K562 (cell line): ENCODE data around the gene RAI1. TPM values are rescaled to one million over a fixed set of nuclear protein-coding genes. Genes with fewer than 3 reads are reported as not detected.

Source experiments
- ATF1 ChIP-seq, 2 experiments: fragments of 450-650 bp in 1 of 2; IDR thresholded peaks; 2 replicates each; pipeline ENCODE4 v1.6.1; 2016; ENCODE audit warnings: missing compliant biosample characterization in 1 of 2, missing genetic modification characterization in 1 of 2
- BACH1 ChIP-seq: fragments of 200-800 bp; sonication (Bioruptor generic); IDR thresholded peaks from 2 replicates; pipeline ENCODE4 v1.6.1; 2016; ENCODE audit warnings: missing genetic modification characterization, missing compliant biosample characterization
- BRD4 ChIP-seq: fragments of 200-600 bp; sonication (generic); IDR thresholded peaks from 2 replicates; pipeline ENCODE4 v1.6.1; 2017; ENCODE audit warnings: inconsistent platforms
- ERF ChIP-seq: fragments of 450-650 bp; formaldehyde crosslinking; IDR thresholded peaks from 2 replicates; pipeline ENCODE4 v1.4.0; 2020; ENCODE audit warnings: mild to moderate bottlenecking, mixed read lengths
- FOXK1 ChIP-seq: sonication (generic); formaldehyde crosslinking; IDR thresholded peaks from 2 replicates; pipeline ENCODE4 v1.8.0; 2022; ENCODE audit warnings: missing genetic modification reagents, mild to moderate bottlenecking, borderline replicate concordance
- FOXP4 ChIP-seq: sonication (generic); formaldehyde crosslinking; IDR thresholded peaks from 2 replicates; pipeline ENCODE4 v1.8.0; 2022; ENCODE audit warnings: mild to moderate bottlenecking, missing genetic modification reagents, borderline replicate concordance
- GTF2E2 ChIP-seq: fragments of 200-800 bp; sonication (Bioruptor generic); IDR thresholded peaks from 2 replicates; pipeline ENCODE4 v1.6.1; 2016; ENCODE audit warnings: missing genetic modification characterization, missing compliant biosample characterization
- HDAC8 ChIP-seq: fragments of 450-650 bp; IDR thresholded peaks from 2 replicates; pipeline ENCODE4 v1.6.1; 2016; ENCODE audit warnings: mild to moderate bottlenecking, missing genetic modification characterization, moderate library complexity, missing compliant biosample characterization
- HIVEP1 ChIP-seq: fragments of 250-450 bp; sonication (Bioruptor Pico); IDR thresholded peaks from 2 replicates; pipeline ENCODE4 v1.4.0; 2020; ENCODE audit warnings: mild to moderate bottlenecking
- HNRNPL ChIP-seq: fragments of 200-400 bp; formaldehyde crosslinking; IDR thresholded peaks from 2 replicates; pipeline ENCODE4 v1.6.1; 2017; ENCODE audit warnings: low read depth, mild to moderate bottlenecking, low read length
- MEIS2 ChIP-seq: fragments of 450-650 bp; IDR thresholded peaks from 2 replicates; pipeline ENCODE4 v1.6.1; 2014; ENCODE audit warnings: mild to moderate bottlenecking; ENCODE audit not compliant: partially characterized antibody
- MLX ChIP-seq, 2 experiments: fragments of 450-650 bp in 1 of 2; sonication (generic) in 1 of 2; formaldehyde crosslinking; conservative IDR thresholded peaks; 2 replicates each; pipeline versions ENCODE4 v1.4.0 to v1.8.1; 2020 to 2022; ENCODE audit warnings: mild to moderate bottlenecking in 1 of 2, missing genetic modification reagents in 1 of 2
- NFRKB ChIP-seq: fragments of 450-650 bp; IDR thresholded peaks from 2 replicates; pipeline ENCODE4 v1.6.1; 2016; ENCODE audit warnings: low read depth
- ZBTB7A ChIP-seq: IDR thresholded peaks from 2 replicates; pipeline ENCODE4 v1.6.1; 2011; ENCODE audit warnings: low read depth, mild to moderate bottlenecking, low read length, moderate library complexity, borderline replicate concordance; ENCODE audit not compliant: control insufficient read depth
- ZNF282 ChIP-seq: sonication (generic); formaldehyde crosslinking; IDR thresholded peaks from 2 replicates; pipeline ENCODE4 v1.8.1; 2023; ENCODE audit warnings: missing genetic modification reagents
- ZNF583 ChIP-seq: fragments of 250-450 bp; sonication (Bioruptor Pico); IDR thresholded peaks from 2 replicates; pipeline ENCODE4 v1.4.0; 2020
- polyA plus RNA-seq, 8 experiments: library from polyadenylated mRNA; depleted of rRNA in 4 of 8; stranded (reverse) in 5 of 8; unstranded in 3 of 8; fragments of >200 nt; fragmentation: Nextera tagmentation in 2 of 8; fragmentation: Illumina TruSeq in 1 of 8; extraction: Ambion mirVana in 2 of 8; extraction: Trizol in 1 of 8; gene quantifications; 2 replicates each; pipeline versions ENCODE4 v1.2.1 to v1.2.3, GENCODE V29; 2011 to 2014; ENCODE audit warnings: inconsistent platforms in 1 of 8, missing spikeins in 1 of 8
- total RNA-seq, 7 experiments: library from RNA; depleted of rRNA in 6 of 7; stranded (reverse); fragments of >200 nt in 6 of 7; fragmentation: Illumina TruSeq in 2 of 7; extraction: Trizol in 2 of 7; gene quantifications; 2 replicates each; pipeline versions ENCODE4 v1.2.1 to v1.2.3, GENCODE V29; 2011 to 2021; ENCODE audit warnings: low replicate concordance in 1 of 7
- TF ChIP-seq, protein P1 (sequence below): fragments of 250-450 bp; sonication (Bioruptor Pico); IDR thresholded peaks from 2 replicates; pipeline ENCODE4 v1.8.0; 2021; ENCODE audit warnings: moderate library complexity, mild to moderate bottlenecking, inconsistent platforms
- TF ChIP-seq, protein P2 (sequence below), 3 experiments: fragments of 200-800 bp in 1 of 3; fragments of 250-450 bp in 1 of 3; fragments of 450-650 bp in 1 of 3; sonication (Bioruptor Pico) in 1 of 3; sonication (Bioruptor generic) in 1 of 3; formaldehyde crosslinking in 1 of 3; IDR thresholded peaks; 2 replicates each; pipeline versions ENCODE4 v1.6.1 to v1.8.0; 2016 to 2022; ENCODE audit warnings: mild to moderate bottlenecking in 2 of 3, missing genetic modification characterization in 2 of 3, missing compliant biosample characterization in 1 of 3, moderate library complexity in 1 of 3

RAI1 gene
- total and polyA plus RNA-seq, 9 of the 15 experiments (the other 6 are each of a cell fraction or from before 2014, with no cell fraction given), result 0.68 to 19.9 (median 5.5) TPM

DNA sequence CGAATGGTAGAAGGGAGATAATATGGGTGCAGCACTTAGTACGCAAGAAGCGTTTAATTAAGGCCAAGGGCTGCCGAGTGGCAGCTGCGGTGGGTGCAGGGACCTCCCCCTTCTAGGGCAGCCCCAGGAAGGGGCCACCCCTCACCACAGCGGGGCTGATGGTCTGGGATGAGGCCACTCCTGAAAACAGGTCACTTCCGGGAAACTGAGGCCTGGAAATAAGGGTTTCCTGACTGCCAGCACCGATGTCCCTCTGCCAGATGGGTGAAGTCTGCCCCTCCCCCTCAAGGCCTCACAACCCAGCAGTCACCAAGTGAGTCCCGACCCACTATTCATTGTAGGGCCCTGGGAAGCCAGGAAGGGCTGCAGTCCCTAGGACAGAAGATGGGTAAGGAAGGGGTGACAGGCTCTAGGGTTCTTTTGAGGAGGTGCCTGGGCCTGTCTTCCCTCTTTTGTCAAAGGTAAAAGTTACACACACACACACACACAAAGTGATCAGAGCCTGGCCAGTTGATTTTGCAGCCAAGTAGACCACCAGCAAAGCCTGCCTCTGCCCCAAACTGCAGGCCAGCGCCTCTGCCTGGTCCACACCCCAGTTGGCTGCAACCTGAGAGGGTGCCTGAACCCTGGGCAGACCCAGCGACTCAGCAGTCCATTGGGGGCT, 143.0 kb downstream of the RAI1 start (continued):
- TF ChIP-seq, protein P1, sequence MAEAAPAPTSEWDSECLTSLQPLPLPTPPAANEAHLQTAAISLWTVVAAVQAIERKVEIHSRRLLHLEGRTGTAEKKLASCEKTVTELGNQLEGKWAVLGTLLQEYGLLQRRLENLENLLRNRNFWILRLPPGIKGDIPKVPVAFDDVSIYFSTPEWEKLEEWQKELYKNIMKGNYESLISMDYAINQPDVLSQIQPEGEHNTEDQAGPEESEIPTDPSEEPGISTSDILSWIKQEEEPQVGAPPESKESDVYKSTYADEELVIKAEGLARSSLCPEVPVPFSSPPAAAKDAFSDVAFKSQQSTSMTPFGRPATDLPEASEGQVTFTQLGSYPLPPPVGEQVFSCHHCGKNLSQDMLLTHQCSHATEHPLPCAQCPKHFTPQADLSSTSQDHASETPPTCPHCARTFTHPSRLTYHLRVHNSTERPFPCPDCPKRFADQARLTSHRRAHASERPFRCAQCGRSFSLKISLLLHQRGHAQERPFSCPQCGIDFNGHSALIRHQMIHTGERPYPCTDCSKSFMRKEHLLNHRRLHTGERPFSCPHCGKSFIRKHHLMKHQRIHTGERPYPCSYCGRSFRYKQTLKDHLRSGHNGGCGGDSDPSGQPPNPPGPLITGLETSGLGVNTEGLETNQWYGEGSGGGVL, result no peak
- TF ChIP-seq MLX (CRISPR knock-in tag; conservative IDR thresholded peaks at IDR 0.05), result no peak
- no peak for TF ChIP-seq FOXP4 (CRISPR knock-in tag)
- no peak; the same call in 1 of the 2 replicates for TF ChIP-seq NFRKB
- TF ChIP-seq MEIS2, result no peak
- TF ChIP-seq GTF2E2 (tag), result no peak
- TF ChIP-seq ZBTB7A, result 0 out of 2 replicates have a peak, but pooled peaks have one; percentile 2
- 0 out of 2 replicates have a peak, but pooled peaks have one; percentile 54 for TF ChIP-seq HDAC8 (tag)
- no peak for TF ChIP-seq HNRNPL
- no peak for TF ChIP-seq ATF1 (CRISPR knock-in tag; IDR thresholded peaks at IDR 0.05)
- TF ChIP-seq ATF1 (tag; IDR thresholded peaks at IDR 0.05), result peak; percentile 28
- TF ChIP-seq HIVEP1, result no peak
- TF ChIP-seq FOXK1, result no peak
- TF ChIP-seq, protein P2, sequence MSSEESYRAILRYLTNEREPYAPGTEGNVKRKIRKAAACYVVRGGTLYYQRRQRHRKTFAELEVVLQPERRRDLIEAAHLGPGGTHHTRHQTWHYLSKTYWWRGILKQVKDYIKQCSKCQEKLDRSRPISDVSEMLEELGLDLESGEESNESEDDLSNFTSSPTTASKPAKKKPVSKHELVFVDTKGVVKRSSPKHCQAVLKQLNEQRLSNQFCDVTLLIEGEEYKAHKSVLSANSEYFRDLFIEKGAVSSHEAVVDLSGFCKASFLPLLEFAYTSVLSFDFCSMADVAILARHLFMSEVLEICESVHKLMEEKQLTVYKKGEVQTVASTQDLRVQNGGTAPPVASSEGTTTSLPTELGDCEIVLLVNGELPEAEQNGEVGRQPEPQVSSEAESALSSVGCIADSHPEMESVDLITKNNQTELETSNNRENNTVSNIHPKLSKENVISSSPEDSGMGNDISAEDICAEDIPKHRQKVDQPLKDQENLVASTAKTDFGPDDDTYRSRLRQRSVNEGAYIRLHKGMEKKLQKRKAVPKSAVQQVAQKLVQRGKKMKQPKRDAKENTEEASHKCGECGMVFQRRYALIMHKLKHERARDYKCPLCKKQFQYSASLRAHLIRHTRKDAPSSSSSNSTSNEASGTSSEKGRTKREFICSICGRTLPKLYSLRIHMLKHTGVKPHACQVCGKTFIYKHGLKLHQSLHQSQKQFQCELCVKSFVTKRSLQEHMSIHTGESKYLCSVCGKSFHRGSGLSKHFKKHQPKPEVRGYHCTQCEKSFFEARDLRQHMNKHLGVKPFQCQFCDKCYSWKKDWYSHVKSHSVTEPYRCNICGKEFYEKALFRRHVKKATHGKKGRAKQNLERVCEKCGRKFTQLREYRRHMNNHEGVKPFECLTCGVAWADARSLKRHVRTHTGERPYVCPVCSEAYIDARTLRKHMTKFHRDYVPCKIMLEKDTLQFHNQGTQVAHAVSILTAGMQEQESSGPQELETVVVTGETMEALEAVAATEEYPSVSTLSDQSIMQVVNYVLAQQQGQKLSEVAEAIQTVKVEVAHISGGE (CRISPR knock-in tag; IDR thresholded peaks at IDR 0.05), result peak in 1 of 3 experiments; percentile 64; a peak in 1 of 6 replicates
- 0 out of 2 replicates have a peak, but pooled peaks have one; percentile 74 for TF ChIP-seq ERF
- no peak for TF ChIP-seq BACH1 (tag)
- TF ChIP-seq ZNF282 (CRISPR knock-in tag), result no peak
- TF ChIP-seq BRD4, result peak; percentile 66; the same call in 1 of the 2 replicates
- 0 out of 2 replicates have a peak, but pooled peaks have one; percentile 25 for TF ChIP-seq ZNF583
